ENCODE results near the gene DSCAML1.

Gene DSCAML1

DNA sequence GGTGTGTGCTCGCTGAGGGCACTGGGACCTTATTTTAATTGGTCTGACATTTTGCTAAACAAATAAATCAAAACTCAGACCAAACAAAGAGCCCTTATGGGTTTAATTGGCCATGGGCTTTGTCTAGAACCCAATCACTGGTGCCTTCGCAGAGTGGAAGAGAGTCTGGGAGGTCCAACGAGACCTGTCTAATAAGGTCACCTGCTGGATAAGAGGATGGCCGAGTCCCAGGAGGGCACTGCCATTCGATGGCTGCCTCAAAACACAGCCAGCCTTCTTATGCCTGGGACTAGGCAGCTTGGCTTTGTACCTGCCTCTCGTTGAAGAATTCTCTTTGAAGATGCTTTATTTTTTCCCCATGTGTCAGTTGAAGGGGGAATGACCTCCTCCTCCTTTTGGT lies 298.2 kb downstream of the DSCAML1 start:
- Mint-ChIP-seq H3K9me3 (no peaks in the 10 kb centered on the region), H3K4me3 (no peak overlapping the region), H3K27me3 (ENCODE audit: low read depth, poor library complexity) (peaks cover 57% of the 10 kb centered on the region), H3K36me3 (ENCODE audit: low read depth) (no peaks in the 10 kb centered on the region), H3K27ac (no peak overlapping the region), H3K4me1 (peaks cover 28% of the 10 kb centered on the region)
- TF ChIP-seq, protein P1, sequence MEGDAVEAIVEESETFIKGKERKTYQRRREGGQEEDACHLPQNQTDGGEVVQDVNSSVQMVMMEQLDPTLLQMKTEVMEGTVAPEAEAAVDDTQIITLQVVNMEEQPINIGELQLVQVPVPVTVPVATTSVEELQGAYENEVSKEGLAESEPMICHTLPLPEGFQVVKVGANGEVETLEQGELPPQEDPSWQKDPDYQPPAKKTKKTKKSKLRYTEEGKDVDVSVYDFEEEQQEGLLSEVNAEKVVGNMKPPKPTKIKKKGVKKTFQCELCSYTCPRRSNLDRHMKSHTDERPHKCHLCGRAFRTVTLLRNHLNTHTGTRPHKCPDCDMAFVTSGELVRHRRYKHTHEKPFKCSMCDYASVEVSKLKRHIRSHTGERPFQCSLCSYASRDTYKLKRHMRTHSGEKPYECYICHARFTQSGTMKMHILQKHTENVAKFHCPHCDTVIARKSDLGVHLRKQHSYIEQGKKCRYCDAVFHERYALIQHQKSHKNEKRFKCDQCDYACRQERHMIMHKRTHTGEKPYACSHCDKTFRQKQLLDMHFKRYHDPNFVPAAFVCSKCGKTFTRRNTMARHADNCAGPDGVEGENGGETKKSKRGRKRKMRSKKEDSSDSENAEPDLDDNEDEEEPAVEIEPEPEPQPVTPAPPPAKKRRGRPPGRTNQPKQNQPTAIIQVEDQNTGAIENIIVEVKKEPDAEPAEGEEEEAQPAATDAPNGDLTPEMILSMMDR (IDR thresholded peaks at IDR 0.05) = no peak
- DNase-seq = no peak

DNA sequence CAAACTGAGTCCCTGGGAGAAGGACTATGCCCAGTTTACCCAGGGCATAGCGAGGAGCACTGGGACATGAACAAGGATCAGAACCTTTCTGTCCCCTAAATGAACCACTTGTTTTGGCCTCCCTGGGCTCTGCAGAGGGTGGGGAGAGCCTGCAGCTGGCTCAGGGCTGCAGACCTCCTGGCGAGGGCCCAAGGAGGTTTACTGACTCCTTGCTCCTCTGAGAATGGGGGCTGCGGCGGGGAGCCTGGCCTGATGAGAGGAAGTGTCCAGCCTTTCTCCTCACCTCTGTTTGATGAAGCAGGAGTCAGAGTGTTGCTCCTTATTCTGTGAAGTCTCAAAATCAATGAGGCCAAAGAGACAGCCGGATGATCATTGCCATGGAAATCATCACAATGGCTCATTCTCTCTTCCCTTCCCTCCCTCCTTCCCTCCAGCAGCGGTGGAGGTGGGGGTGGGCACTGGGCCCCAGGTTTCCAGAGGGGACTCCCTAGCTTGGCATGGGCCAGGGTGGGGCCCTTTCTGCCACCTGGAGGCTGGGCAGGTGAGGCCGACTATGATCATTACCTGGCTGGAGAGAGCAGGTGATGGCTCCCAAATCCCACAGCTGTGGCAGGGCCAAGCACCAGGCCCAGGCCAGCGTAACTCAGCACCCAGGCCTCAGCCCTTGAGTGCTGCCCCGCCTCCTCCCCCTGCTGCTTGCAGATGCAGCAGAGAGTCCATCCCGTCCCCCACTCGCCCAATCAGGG lies 299.6 kb downstream of the DSCAML1 start:
- peaks cover 27% of the 10 kb centered on the region for H3K4me1 Mint-ChIP-seq
- no peaks in the 10 kb centered on the region for H3K9me3 Mint-ChIP-seq
- no peak overlapping the region for H3K27ac Mint-ChIP-seq
- H3K4me3 Mint-ChIP-seq = no peak overlapping the region
- TF ChIP-seq, protein P1 (IDR thresholded peaks at IDR 0.05) = no peak
- H3K27me3 Mint-ChIP-seq (ENCODE audit: low read depth, poor library complexity) = peaks cover 55% of the 10 kb centered on the region
- H3K36me3 Mint-ChIP-seq (ENCODE audit: low read depth) = no peaks in the 10 kb centered on the region
- DNase-seq = no peak

DNA sequence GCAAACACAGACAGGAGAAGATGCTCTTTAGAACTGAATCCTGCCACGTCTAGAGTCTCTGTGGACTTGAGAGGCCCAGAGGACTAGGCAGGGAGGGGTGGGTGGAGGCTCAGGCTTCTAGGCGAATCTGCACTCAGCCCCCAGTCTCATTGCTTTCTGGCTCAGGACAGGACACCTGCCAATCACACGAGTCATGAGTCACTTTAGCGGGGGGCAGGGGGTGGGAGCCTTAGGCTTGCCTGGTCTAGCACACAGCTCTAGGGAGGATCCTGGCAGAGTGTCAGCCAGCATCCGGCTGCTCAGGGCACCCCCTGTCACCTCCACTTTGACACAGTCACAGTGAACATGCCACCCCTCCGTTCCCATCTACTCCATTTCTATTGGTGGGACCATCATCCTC lies 301.7 kb downstream of the DSCAML1 start:
- Mint-ChIP-seq H3K36me3 (ENCODE audit: low read depth) (no peaks in the 10 kb centered on the region), H3K27me3 (ENCODE audit: low read depth, poor library complexity) (peaks cover 54% of the 10 kb centered on the region), H3K4me3 (no peak overlapping the region), H3K9me3 (no peaks in the 10 kb centered on the region), H3K27ac (no peak overlapping the region), H3K4me1 (peaks cover 22% of the 10 kb centered on the region)
- TF ChIP-seq, protein P1 (IDR thresholded peaks at IDR 0.05) = no peak
- no peak for DNase-seq

DNA sequence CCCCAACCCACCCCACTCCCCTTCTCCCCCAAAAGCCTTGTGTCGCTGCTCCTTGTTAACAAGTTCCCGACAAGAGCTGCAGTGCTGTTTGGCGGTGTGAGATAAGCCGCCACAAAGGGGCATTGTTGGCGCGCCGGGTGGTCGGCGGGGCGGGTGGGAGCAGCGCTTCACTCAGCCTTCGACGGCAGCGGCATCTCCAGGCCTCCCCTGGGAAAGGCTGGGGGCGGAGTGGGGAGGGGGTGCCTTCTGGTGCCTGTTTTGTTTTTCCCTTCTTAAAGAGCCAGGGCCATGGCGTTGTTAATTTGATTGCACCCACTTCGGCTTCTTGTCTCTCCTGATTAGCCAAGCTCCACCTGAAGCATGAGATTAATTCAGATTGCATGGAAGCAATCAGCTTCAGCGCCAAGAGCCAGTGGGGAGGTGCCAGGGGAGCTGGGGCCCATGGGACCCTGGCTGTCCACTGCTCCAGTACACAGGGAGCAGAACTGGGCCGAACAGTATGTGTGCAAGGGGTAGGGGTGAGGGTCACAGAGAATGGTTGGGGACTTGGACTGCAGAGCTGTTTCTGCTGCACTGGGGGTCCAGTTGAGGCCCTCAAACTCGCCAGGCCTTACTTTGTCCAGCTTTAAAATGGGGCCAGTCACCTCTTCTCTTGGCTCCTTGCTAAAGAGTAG lies 304.3 kb downstream of the DSCAML1 start:
- Mint-ChIP-seq H3K27ac (no peak overlapping the region), H3K9me3 (no peaks in the 10 kb centered on the region), H3K4me3 (no peak overlapping the region), H3K27me3 (ENCODE audit: low read depth, poor library complexity) (peaks cover 56% of the 10 kb centered on the region), H3K36me3 (ENCODE audit: low read depth) (no peaks in the 10 kb centered on the region), H3K4me1 (peaks cover 28% of the 10 kb centered on the region)
- peak; percentile 68 for DNase-seq
- TF ChIP-seq, protein P1 (IDR thresholded peaks at IDR 0.05) = no peak

DNA sequence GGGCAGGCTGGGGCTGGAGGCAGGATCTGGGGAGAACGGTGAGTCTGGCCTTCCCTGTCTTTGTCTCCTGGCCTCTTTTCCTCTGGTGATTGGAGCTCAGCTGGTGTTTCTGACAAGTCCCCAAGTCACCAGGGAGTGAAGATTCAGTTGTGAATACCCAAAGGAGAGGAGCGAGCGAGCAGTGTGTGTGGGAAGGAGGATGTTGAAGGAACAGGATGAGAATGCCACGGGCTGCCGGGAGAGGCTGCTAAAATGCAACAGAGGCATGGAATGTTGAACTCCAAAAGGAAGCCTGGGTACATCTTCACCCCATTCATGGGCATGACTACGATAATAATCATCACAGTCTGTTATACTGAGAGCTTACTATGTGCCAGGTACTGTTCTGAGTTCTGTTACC lies 306.1 kb downstream of the DSCAML1 start:
- no peaks in the 10 kb centered on the region for H3K36me3 Mint-ChIP-seq (ENCODE audit: low read depth)
- H3K9me3 Mint-ChIP-seq = no peaks in the 10 kb centered on the region
- no peak overlapping the region for H3K4me3 Mint-ChIP-seq
- TF ChIP-seq, protein P1 (IDR thresholded peaks at IDR 0.05) = no peak
- no peak overlapping the region for H3K27ac Mint-ChIP-seq
- peaks cover 56% of the 10 kb centered on the region for H3K27me3 Mint-ChIP-seq (ENCODE audit: low read depth, poor library complexity)
- DNase-seq = no peak
- H3K4me1 Mint-ChIP-seq = peaks cover 28% of the 10 kb centered on the region
